Type B pancreatic cell (in vitro differentiated cells): ENCODE data around the gene ZNF581. TPM values are rescaled to one million over a fixed set of nuclear protein-coding genes. Genes with fewer than 3 reads are reported as not detected.

Source experiments
- DNase-seq: peaks from one replicate; pipeline ENCODE4 v3.0.0; 2021; ENCODE audit warnings: mixed read lengths; ENCODE audit not compliant: unreplicated experiment; ENCODE audit errors: extremely low spot score
- H3K27ac Mint-ChIP-seq: 2 replicates; pipeline ENCODE4 v1.8.0; 2021; ENCODE audit warnings: mild to moderate bottlenecking, mixed read lengths
- H3K27me3 Mint-ChIP-seq: 2 replicates; pipeline ENCODE4 v1.8.0; 2021; ENCODE audit warnings: mixed read lengths
- H3K36me3 Mint-ChIP-seq: 2 replicates; pipeline ENCODE4 v1.8.0; 2021; ENCODE audit warnings: mixed read lengths
- H3K4me1 Mint-ChIP-seq: one replicate; pipeline ENCODE4 v1.8.0; 2021; ENCODE audit warnings: mixed read lengths; ENCODE audit not compliant: unreplicated experiment
- H3K4me3 Mint-ChIP-seq: 2 replicates; pipeline ENCODE4 v1.8.0; 2021; ENCODE audit warnings: mild to moderate bottlenecking, mixed read lengths
- H3K9me3 Mint-ChIP-seq: 2 replicates; pipeline ENCODE4 v1.8.0; 2021; ENCODE audit warnings: mixed read lengths
- CTCF ChIP-seq: fragments of 200-600 bp; sonication (generic); conservative IDR thresholded peaks from 2 replicates; pipeline ENCODE4 v1.5.0; 2021; ENCODE audit warnings: antibody characterized with exemption, mild to moderate bottlenecking
- total RNA-seq: library from RNA; stranded (reverse); gene quantifications from 2 replicates; pipeline ENCODE4 v1.2.1, GENCODE V29; 2021; ENCODE audit warnings: low replicate concordance

Gene ZNF581
- total RNA-seq, 1 donor from 2014 or later, result 43.1 TPM

- H3K4me1 Mint-ChIP-seq, result peaks cover 17% of the 10 kb centered on the region
- H3K9me3 Mint-ChIP-seq, result no peaks in the 10 kb centered on the region
- no peak for TF ChIP-seq CTCF
- H3K36me3 Mint-ChIP-seq, result peaks cover 7% of the 10 kb centered on the region
- no peak overlapping the region for H3K4me3 Mint-ChIP-seq
- H3K27me3 Mint-ChIP-seq, result no peaks in the 10 kb centered on the region
- H3K27ac Mint-ChIP-seq, result no peak overlapping the region
- DNase-seq, result no peak
Observed at GRCh38 chr19:55679343-55680257, 36.2 kb downstream of the ZNF581 start.

- Mint-ChIP-seq H3K4me3 (no peak overlapping the region), H3K36me3 (peaks cover 5% of the 10 kb centered on the region), H3K9me3 (no peaks in the 10 kb centered on the region), H3K4me1 (peaks cover 17% of the 10 kb centered on the region), H3K27me3 (no peaks in the 10 kb centered on the region), H3K27ac (no peak overlapping the region)
- no peak for DNase-seq
- no peak for TF ChIP-seq CTCF
Observed at GRCh38 chr19:55680339-55681130, 37.1 kb downstream of the ZNF581 start.

- H3K36me3 Mint-ChIP-seq, result peaks cover 3% of the 10 kb centered on the region
Observed at GRCh38 chr19:55681131-55682092, 38.0 kb downstream of the ZNF581 start.

GRCh38 chr19:55683449-55684261, 40.2 kb downstream of the ZNF581 start:
- Mint-ChIP-seq H3K4me1 (no peaks in the 10 kb centered on the region), H3K9me3 (no peaks in the 10 kb centered on the region), H3K27me3 (no peaks in the 10 kb centered on the region), H3K27ac (peak overlapping the region; percentile 92), H3K36me3 (peaks cover 3% of the 10 kb centered on the region), H3K4me3 (peak overlapping the region; percentile 34)
- no peak for DNase-seq
- TF ChIP-seq CTCF, result no peak

More at GRCh38 chr19:55681131-55682092, 38.0 kb downstream of the ZNF581 start:
- no peak for DNase-seq
- Mint-ChIP-seq H3K9me3 (no peaks in the 10 kb centered on the region), H3K27ac (no peak overlapping the region), H3K4me3 (no peak overlapping the region), H3K4me1 (peaks cover 14% of the 10 kb centered on the region), H3K27me3 (no peaks in the 10 kb centered on the region)
- no peak for TF ChIP-seq CTCF
